Activated gamma-delta T cell (primary cell): Measurements from ENCODE around the gene ZNF716.
"Not testable (repeated sequence)": the region's sequence is repeated elsewhere in the genome, so short reads cannot be mapped to it uniquely, and the experiment has no call there.

ENCODE experiments used
- DNase-seq: peaks from one replicate; lab custom pipeline; 2025; lab: John Stamatoyannopoulos, UW
- total RNA-seq, 2 donors: gene quantifications; one replicate each; lab custom pipeline; 2026; lab: John Stamatoyannopoulos, UW

ZNF716 gene
- total RNA-seq = 0 to 0.10 reads per million in 2 donors

- no peak for DNase-seq
Observed at GRCh38 chr7:57449904-57450303, at the start of gene ZNF716. ZNF716 (plus strand) TSS chr7:57450177; CDS start chr7:57450289, 112 bp downstream.

GRCh38 chr7:57400531-57401155 lies 49.3 kb upstream of the ZNF716 start:
- DNase-seq = no peak

GRCh38 chr7:57403051-57403450 lies 46.9 kb upstream of the ZNF716 start:
- not testable (repeated sequence) for DNase-seq

- DNase-seq = no peak
Observed at GRCh38 chr7:57403601-57404342, 46.2 kb upstream of the ZNF716 start.

- DNase-seq = no peak
Observed at GRCh38 chr7:57404343-57404966, 45.5 kb upstream of the ZNF716 start.

- DNase-seq = no peak
Observed at GRCh38 chr7:57404967-57405421, 45.0 kb upstream of the ZNF716 start.

GRCh38 chr7:57407125-57407524 lies 42.9 kb upstream of the ZNF716 start:
- no peak for DNase-seq

GRCh38 chr7:57412168-57412567 lies 37.8 kb upstream of the ZNF716 start:
- DNase-seq = no peak

- DNase-seq = no peak
Observed at GRCh38 chr7:57412618-57413017, 37.4 kb upstream of the ZNF716 start.

GRCh38 chr7:57413529-57414398 lies 36.2 kb upstream of the ZNF716 start:
- no peak for DNase-seq

- DNase-seq = no peak
Observed at GRCh38 chr7:57414415-57414814, 35.6 kb upstream of the ZNF716 start.

- DNase-seq = no peak
Observed at GRCh38 chr7:57414852-57415251, 35.1 kb upstream of the ZNF716 start.

GRCh38 chr7:57415326-57415725 lies 34.7 kb upstream of the ZNF716 start:
- DNase-seq = no peak

GRCh38 chr7:57415730-57416129 lies 34.2 kb upstream of the ZNF716 start:
- no peak for DNase-seq

- no peak for DNase-seq
Observed at GRCh38 chr7:57416601-57417358, 33.2 kb upstream of the ZNF716 start.

GRCh38 chr7:57417736-57418135 lies 32.2 kb upstream of the ZNF716 start:
- DNase-seq = no peak

GRCh38 chr7:57423768-57424167 lies 26.2 kb upstream of the ZNF716 start:
- DNase-seq = no peak

GRCh38 chr7:57424515-57425238 lies 25.3 kb upstream of the ZNF716 start:
- DNase-seq = no peak

GRCh38 chr7:57425239-57425944 lies 24.6 kb upstream of the ZNF716 start:
- DNase-seq = no peak
